ENCODE measurements around the gene STYXL2. TPM values are rescaled to one million over a fixed set of nuclear protein-coding genes. Genes with fewer than 3 reads are reported as not detected.

Gene STYXL2
- total and polyA plus RNA-seq, 2 donors from 2014 or later: 0.38 TPM; not detected in 1

DNA sequence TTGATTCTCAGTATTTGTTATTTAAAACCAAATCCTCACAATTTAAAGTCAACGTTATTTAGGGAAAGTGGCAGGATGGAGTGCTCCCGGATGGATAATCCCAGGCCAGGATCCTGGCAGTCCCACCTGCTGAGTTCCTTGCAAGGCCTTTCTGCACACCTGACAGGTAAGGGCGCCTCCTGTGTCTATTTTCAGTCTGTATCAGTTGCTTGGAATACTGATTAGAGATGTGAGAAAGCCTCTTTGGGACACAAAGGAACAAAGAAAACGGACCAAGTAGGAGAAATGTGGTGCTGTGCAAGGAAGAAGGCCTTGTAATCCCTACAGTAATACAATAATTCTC is 12.2 kb downstream of the STYXL2 start:
- H3K9ac ChIP-seq (ENCODE audit: low read length in 3 of 3): no peak overlapping the region
- no peaks in the 10 kb centered on the region for H3K27me3 ChIP-seq (ENCODE audit: control insufficient read depth, insufficient read depth, low read length)
- TF ChIP-seq, protein P1, sequence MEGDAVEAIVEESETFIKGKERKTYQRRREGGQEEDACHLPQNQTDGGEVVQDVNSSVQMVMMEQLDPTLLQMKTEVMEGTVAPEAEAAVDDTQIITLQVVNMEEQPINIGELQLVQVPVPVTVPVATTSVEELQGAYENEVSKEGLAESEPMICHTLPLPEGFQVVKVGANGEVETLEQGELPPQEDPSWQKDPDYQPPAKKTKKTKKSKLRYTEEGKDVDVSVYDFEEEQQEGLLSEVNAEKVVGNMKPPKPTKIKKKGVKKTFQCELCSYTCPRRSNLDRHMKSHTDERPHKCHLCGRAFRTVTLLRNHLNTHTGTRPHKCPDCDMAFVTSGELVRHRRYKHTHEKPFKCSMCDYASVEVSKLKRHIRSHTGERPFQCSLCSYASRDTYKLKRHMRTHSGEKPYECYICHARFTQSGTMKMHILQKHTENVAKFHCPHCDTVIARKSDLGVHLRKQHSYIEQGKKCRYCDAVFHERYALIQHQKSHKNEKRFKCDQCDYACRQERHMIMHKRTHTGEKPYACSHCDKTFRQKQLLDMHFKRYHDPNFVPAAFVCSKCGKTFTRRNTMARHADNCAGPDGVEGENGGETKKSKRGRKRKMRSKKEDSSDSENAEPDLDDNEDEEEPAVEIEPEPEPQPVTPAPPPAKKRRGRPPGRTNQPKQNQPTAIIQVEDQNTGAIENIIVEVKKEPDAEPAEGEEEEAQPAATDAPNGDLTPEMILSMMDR (IDR thresholded peaks at IDR 0.05; ENCODE audit: borderline replicate concordance, extremely low read depth, insufficient read depth): no peak
- no peak overlapping the region for H3K4me3 ChIP-seq (ENCODE audit: low read length in 3 of 3)
- no peak for DNase-seq
- H3K4me1 ChIP-seq (ENCODE audit: control insufficient read depth in 2 of 3, insufficient read depth in 2 of 3, low read depth in 1 of 3, low read length in 3 of 3): no peaks in the 10 kb centered on the region
- H3K27ac ChIP-seq (ENCODE audit: low read depth in 2 of 2, low read length in 2 of 2): no peak overlapping the region
- H3K9me3 ChIP-seq (ENCODE audit: control insufficient read depth in 2 of 3, insufficient read depth in 1 of 3, low read length in 3 of 3): no peaks in the 10 kb centered on the region
- intact Hi-C loops (cut with DNase I): no loop called here
- FAIRE-seq: no peak
- H3K36me3 ChIP-seq (ENCODE audit: control insufficient read depth in 2 of 3, insufficient read depth in 3 of 3, low read length in 3 of 3): no peaks in the 10 kb centered on the region

DNA sequence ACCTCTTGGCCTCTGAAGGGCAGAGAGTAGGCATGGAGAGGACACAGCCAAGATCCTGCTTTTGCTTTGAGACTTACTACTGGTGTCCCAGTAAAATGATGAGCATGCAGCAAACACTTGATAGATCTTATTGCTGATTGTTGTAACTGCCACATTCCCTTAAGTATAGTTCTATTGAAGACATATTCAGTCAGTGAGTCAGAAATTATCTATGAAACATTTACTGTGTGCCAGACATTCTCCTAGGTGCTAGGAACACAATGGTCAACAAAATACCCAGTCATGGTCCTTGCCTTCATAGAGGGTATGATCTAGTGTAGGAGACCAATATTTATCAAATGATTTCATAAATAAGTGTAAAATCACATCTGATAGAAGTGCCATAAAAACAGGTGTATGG is 13.6 kb downstream of the STYXL2 start:
- no peak overlapping the region for H3K27ac ChIP-seq (ENCODE audit: low read depth in 2 of 2, low read length in 2 of 2)
- H3K36me3 ChIP-seq (ENCODE audit: control insufficient read depth in 2 of 3, insufficient read depth in 3 of 3, low read length in 3 of 3): no peaks in the 10 kb centered on the region
- FAIRE-seq (no peak), DNase-seq (no peak)
- no peak overlapping the region for H3K9ac ChIP-seq (ENCODE audit: low read length in 3 of 3)
- intact Hi-C loops (cut with DNase I): no loop called here
- no peaks in the 10 kb centered on the region for H3K27me3 ChIP-seq (ENCODE audit: control insufficient read depth, insufficient read depth, low read length)
- TF ChIP-seq, protein P1 (IDR thresholded peaks at IDR 0.05; ENCODE audit: borderline replicate concordance, extremely low read depth, insufficient read depth): no peak
- no peaks in the 10 kb centered on the region for H3K4me1 ChIP-seq (ENCODE audit: control insufficient read depth in 2 of 3, insufficient read depth in 2 of 3, low read depth in 1 of 3, low read length in 3 of 3)
- no peak overlapping the region for H3K4me3 ChIP-seq (ENCODE audit: low read length in 3 of 3)
- H3K9me3 ChIP-seq (ENCODE audit: control insufficient read depth in 2 of 3, insufficient read depth in 1 of 3, low read length in 3 of 3): no peaks in the 10 kb centered on the region

DNA sequence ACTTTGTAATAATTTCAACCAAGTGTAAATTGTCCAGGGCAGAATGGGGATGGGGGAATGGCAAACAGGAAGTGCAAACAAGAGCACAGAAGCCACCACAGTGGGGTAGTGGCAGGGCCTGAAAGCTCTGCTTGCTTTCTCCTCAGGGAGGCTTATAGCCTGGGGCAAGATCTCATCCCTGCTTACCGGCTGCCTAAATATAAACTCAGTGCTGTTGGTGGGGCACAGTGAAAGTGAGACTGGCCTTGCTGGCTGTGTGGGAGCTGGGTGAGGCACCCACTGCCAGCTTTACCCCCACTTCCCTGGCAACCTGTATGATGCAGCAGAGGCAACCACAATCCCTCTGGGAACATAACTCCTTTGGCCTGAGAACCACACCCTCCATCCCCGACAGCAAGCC is 15.2 kb downstream of the STYXL2 start:
- H3K9me3 ChIP-seq (ENCODE audit: control insufficient read depth in 2 of 3, insufficient read depth in 1 of 3, low read length in 3 of 3): no peaks in the 10 kb centered on the region
- H3K27ac ChIP-seq (ENCODE audit: low read depth in 2 of 2, low read length in 2 of 2): no peak overlapping the region
- TF ChIP-seq, protein P1 (IDR thresholded peaks at IDR 0.05; ENCODE audit: borderline replicate concordance, extremely low read depth, insufficient read depth): no peak
- H3K9ac ChIP-seq (ENCODE audit: low read length in 3 of 3): no peak overlapping the region
- FAIRE-seq (no peak), DNase-seq (no peak)
- no peak overlapping the region for H3K4me3 ChIP-seq (ENCODE audit: low read length in 3 of 3)
- H3K27me3 ChIP-seq (ENCODE audit: control insufficient read depth, insufficient read depth, low read length): no peaks in the 10 kb centered on the region
- intact Hi-C loops (cut with DNase I): no loop called here
- no peaks in the 10 kb centered on the region for H3K4me1 ChIP-seq (ENCODE audit: control insufficient read depth in 2 of 3, insufficient read depth in 2 of 3, low read depth in 1 of 3, low read length in 3 of 3)
- no peaks in the 10 kb centered on the region for H3K36me3 ChIP-seq (ENCODE audit: control insufficient read depth in 2 of 3, insufficient read depth in 3 of 3, low read length in 3 of 3)

DNA sequence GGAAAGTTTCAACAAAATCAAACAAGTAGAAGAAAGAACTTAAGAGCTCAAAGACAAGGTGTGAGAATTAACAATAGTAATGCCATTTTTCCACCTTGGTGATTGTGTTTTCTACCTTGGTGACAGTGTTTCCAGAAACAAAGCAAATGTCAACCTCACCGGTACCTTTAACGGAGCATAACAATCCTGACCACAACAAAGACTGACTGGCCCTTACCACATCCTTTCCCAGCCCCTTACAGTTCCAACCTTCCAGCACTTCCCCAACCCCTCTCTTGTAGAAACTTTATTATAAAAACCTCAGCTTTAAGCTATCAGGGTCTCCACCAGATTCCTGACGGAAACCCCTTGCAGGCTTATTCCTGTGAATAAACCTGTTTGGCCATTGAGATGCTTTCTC is 16.7 kb downstream of the STYXL2 start:
- Histone ChIP-seq H3K4me3 (ENCODE audit: low read length in 3 of 3) (no peak overlapping the region), H3K27me3 (ENCODE audit: control insufficient read depth, insufficient read depth, low read length) (no peaks in the 10 kb centered on the region), H3K4me1 (ENCODE audit: control insufficient read depth in 2 of 3, insufficient read depth in 2 of 3, low read depth in 1 of 3, low read length in 3 of 3) (no peaks in the 10 kb centered on the region), H3K36me3 (ENCODE audit: control insufficient read depth in 2 of 3, insufficient read depth in 3 of 3, low read length in 3 of 3) (no peaks in the 10 kb centered on the region), H3K9me3 (ENCODE audit: control insufficient read depth in 2 of 3, insufficient read depth in 1 of 3, low read length in 3 of 3) (no peaks in the 10 kb centered on the region), H3K9ac (ENCODE audit: low read length in 3 of 3) (no peak overlapping the region), H3K27ac (ENCODE audit: low read depth in 2 of 2, low read length in 2 of 2) (no peak overlapping the region)
- DNase-seq (no peak), FAIRE-seq (no peak)
- TF ChIP-seq, protein P1 (IDR thresholded peaks at IDR 0.05; ENCODE audit: borderline replicate concordance, extremely low read depth, insufficient read depth): no peak
- intact Hi-C loops (cut with DNase I): no loop called here

Measured in kidney (tissue), 14 donors.